ENCODE measurements around the gene TMEM190.
A peak's percentile ranks its signal among the peaks of the same experiment; 100 is the strongest.
"Not testable (repeated sequence)": the region's sequence is repeated elsewhere in the genome, so short reads cannot be mapped to it uniquely, and the experiment has no call there.

The TMEM190 gene

GRCh38 chr19:55376241-55376933, at the start of gene TMEM190:
TMEM190 (plus strand) TSS chr19:55376826; CDS start chr19:55376854, 28 bp downstream.
- no peak for DNase-seq

- not testable (repeated sequence) for DNase-seq
These were observed 47.8 kb upstream of the TMEM190 start for GRCh38 chr19:55328774-55329318.

- not testable (repeated sequence) for DNase-seq
These were observed 46.8 kb upstream of the TMEM190 start for GRCh38 chr19:55329791-55330190.

DNA sequence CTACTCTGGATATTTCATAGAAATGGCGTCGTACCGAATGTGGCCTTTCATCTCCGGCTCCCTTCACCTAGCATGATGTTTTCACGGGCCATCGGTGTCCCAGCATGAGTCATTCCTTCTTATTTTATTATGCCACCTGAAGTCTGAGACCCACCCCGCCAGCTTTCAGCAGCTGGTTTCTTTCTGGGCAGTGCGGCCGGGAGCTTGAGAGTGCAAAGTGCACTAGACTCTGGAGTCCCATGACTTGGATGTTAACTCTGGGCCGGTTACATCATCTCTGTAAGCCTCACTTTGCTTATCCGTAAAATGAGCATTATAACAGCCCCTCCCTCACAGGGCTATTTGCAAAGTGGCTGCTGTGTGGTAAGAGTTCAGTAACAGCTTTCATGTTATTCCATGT, 42.8 kb upstream of the TMEM190 start:
- no peak for DNase-seq

DNA sequence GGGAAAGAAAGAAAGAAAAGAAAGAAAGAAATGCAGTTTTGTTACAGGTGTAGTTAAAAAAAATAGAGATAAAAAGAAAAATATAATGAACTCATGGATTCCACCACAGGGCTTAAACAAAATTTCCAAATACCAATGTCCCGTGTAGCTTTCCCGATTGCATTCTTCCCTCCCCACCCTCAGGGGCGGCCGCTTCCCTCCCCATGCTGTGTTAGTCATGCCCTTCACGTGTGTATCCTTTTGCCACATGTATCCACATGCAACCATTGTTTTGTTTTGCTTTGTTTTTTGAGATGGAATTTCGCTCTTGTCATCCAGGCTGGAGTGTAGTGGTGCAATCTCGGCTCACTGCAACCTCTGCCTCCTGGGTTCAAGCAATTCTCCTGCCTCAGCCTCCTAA, 40.5 kb upstream of the TMEM190 start:
- DNase-seq = no peak

DNA sequence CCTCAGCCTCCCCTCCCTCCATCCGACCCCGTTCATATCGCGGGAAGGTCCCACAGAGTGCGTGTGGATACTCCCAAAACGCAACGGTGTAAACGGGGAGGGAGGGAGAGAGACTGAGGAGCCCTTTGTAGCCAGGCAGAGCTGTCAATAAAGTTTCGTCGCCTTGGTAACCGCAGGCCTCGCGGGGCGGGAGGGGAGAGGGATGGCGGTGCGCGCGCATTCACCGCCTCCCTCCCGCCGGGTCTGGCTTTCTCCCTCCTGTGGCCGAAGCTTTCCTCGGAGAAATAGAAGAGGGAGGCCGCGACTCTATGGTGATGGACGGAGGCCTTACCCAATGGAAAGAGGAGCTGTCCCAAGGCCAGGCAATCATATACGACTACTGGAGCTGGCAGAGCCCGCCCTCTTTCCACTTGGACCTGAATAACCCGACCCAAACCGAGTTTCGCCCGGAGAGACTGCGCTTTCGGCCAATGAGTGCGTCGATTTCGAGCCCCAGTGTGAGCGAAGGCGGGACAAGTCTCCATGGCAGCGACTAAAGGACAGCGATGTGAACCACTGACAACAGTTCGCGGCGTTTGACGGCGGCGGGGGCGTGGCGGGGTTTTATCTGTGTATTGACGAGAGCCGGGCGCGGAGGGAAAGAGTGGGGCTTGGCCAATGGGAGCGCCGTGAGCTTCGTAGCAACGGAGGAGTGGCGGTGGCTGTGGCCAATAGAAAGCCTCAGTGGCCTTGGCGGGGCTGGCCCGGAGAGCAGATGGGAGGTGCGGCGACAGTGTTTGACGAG, 37.3 kb upstream of the TMEM190 start, which contains the start of gene KMT5C:
Gene KMT5C, plus strand, starts transcription at position 772 of the 784 bp plus-strand sequence. CDS start 2,061 bp downstream, outside the sequence.
- DNase-seq = peak; percentile 100

GRCh38 chr19:55339889-55340783, 36.5 kb upstream of the TMEM190 start:
- DNase-seq = no peak

DNA sequence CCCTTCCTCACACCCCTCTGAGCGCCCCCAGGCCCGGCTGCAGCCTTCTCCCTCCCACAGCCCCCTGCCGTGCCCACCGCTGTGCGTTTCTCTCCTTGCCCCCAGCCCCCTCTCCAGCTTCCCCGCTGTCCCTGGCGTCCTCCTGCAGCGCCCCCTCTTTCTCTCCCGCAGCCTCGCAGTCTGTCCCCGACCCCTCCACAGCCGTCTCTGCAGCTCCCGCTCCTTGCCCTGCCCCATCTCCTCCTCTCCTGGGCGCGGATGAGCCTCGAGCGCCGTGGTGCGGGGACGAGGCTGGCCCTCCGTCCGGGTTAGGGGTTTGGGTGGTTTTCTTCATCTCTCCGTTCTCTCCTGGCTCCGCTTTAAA, 35.9 kb upstream of the TMEM190 start:
- no peak for DNase-seq

DNA sequence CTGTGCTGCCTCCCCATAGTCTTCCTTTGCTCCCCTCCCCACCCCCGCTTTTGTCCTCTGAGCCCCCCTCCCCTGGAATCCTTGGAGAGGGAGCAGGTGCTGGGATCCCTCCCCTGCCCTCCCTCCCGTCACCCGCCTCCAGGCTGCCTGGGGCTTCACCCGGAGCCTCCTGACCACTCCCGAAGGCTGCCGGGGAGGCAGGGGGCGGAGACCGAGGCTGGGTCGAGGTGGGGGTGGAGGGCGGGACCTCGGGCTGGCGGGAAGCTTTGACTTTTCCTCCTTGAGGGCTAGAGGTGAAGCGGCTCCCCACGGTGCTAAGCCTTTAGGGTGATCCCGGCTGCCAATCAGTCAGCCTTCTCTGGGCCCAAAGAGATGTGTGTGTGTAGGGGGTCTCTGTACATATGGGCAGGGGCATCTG, 35.4 kb upstream of the TMEM190 start:
- no peak for DNase-seq

DNA sequence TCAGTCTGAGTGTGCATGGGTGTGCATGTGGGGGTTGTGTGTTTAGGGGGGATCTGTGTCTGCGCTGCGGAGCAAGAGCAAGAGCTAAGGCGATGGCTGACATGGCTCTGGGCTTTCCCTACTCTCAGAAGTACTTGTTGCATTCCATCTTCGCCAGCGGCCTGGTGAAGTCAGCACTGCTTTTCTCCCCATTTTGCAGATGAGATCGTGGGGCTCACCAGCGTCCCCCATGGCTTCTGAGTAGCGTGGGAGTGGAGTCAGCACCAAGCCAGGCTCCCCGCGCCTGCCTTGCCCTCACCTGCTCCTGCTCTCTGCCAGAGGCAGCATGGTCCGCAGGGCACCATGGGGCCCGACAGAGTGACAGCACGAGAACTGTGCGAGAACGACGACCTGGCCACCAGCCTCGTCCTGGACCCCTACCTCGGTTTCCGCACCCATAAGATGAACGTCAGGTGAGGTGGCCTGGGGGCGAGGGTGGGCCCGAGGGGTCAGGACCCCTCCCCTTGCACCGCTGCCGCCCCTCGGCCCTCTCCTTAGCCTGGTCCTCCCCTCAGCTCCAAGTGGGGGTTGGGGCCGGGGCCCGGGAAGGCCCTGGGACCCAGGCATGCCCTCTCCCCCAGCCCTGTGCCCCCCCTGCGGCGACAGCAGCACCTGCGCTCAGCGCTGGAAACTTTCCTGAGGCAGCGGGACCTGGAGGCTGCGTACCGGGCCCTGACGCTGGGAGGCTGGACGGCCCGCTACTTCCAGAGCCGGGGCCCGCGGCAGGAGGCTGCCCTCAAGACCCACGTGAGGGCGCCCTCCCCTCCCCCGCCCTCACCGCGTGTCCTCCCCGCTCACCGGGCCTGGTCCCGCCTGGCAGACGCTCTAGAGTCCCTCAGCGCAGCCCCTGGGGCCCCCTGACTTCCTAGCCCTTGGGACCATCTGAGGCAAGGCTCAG, 34.8 kb upstream of the TMEM190 start:
- DNase-seq = no peak

DNA sequence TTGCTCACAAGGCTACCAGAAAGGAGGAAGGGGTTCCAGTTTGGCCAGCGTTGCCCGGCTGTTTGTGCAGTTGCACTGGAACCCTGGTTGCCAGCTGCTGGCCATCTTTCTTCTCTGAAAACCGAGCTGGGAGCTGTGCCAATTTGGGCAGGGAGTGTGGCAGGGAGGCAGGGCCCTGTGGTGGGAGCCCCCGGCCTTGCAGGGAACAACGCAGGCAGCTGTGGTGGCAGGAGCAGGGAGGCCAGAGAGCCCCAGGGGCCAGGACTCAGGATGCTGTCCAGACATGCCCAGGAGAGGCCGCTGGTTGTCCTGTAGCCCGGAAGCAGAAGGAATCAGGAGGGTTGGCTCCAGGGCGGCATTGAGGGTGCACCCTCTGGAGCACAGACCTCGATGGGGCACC, 32.2 kb upstream of the TMEM190 start:
- no peak for DNase-seq

GRCh38 chr19:55345101-55345817, 31.4 kb upstream of the TMEM190 start:
- DNase-seq = no peak

GRCh38 chr19:55345818-55346724, 30.6 kb upstream of the TMEM190 start:
- no peak for DNase-seq

- DNase-seq = no peak
These were observed 29.7 kb upstream of the TMEM190 start for GRCh38 chr19:55346725-55347441.

DNA sequence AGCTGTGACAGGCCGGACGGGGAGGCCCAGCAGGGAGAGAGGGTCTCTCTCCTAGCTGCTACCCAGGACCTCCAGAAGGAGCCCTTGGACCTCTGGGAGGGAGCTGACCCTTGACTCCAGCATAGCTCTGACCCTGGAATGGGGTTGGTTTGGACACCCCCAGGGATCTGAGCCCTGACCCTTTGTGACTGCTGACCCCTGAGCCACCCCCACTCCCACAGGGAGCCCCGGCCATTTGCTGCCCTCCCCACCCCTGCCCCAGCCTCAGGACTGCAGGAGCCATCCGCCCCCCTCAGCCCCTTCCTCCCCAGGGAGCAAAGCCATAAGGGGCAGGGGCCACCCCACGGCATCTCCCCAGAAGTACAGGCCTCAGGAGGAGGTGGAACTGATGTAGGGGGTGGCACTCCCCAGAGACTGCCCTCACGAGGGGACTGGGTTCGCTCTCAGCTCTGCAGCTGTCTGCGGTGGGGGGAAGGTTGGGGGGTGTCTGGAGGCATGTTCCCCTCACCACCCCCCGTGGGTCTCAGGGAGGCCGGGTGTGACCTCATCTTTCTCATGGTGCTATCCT, 29.1 kb upstream of the TMEM190 start:
- no peak for DNase-seq

GRCh38 chr19:55348317-55349034, 28.1 kb upstream of the TMEM190 start:
- no peak for DNase-seq

DNA sequence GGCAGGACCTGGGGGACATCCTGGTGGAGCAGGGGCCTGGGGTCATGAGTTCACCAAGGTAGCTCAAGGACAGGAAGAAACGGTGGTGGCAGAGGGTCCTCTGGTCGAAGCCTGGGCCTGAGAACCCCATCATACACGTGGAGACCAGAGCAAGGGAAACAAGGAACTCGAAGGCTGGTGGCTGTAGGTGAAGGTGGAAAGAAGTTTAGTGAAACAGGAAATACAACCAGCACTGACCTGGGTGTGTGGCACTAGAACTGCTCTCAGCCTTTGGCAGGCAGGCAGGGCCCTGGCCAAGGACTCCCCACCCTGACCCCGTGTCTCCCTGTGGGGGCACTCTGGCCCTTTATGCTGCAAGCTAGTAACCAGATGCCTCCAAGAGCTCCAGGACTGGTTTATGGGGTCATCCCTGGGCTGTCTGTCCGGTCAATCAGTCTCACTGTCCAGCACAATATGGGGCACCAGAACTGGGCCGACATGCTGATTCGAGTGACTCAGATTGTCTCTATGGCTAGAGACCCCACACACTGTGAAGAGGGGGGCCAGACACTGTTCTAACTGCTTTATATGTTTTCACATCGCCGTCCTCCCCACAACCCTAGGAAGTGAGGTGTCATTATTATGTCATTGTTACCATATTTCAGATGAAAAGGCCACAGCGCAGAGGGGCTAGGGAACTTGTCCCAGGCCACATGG, 25.9 kb upstream of the TMEM190 start:
- DNase-seq = no peak

GRCh38 chr19:55352040-55352439, 24.6 kb upstream of the TMEM190 start:
- DNase-seq = no peak
